HFF-Myc (cell line): Measurements from ENCODE around the gene CARD19.

Experiments
- DNase-seq: peaks from one replicate; pipeline ENCODE4 v3.0.0-alpha.2; 2011; ENCODE audit warnings: low read depth; ENCODE audit errors: extremely low read depth
- H3K4me3 ChIP-seq: replicated peaks from 2 replicates; pipeline ENCODE4 v1.5.1; 2011; ENCODE audit warnings: low read depth, mild to moderate bottlenecking, control low read depth, low read length
- CTCF ChIP-seq: IDR thresholded peaks from 2 replicates; pipeline ENCODE4 v1.5.1; 2012; ENCODE audit warnings: mild to moderate bottlenecking, low read depth, low read length, control low read depth; ENCODE audit errors: missing control alignments

CARD19 gene

GRCh38 chr9:93122721-93123221, 26.8 kb downstream of the CARD19 start:
- TF ChIP-seq CTCF = no peak
- DNase-seq = no peak
- H3K4me3 ChIP-seq = no peak overlapping the region

- no peak overlapping the region for H3K4me3 ChIP-seq
- DNase-seq = no peak
- no peak for TF ChIP-seq CTCF
These were observed 27.7 kb downstream of the CARD19 start for GRCh38 chr9:93123561-93124283.

- DNase-seq = no peak
- no peak for TF ChIP-seq CTCF
These were observed 28.8 kb downstream of the CARD19 start for GRCh38 chr9:93124793-93125192.

GRCh38 chr9:93125331-93125894, 29.4 kb downstream of the CARD19 start:
- no peak for TF ChIP-seq CTCF
- no peak for DNase-seq
- H3K4me3 ChIP-seq = no peak overlapping the region

More at GRCh38 chr9:93124793-93125192, 28.8 kb downstream of the CARD19 start:
- H3K4me3 ChIP-seq = no peak overlapping the region

GRCh38 chr9:93126151-93126781, 30.2 kb downstream of the CARD19 start:
- no peak for DNase-seq
- H3K4me3 ChIP-seq = no peak overlapping the region
- TF ChIP-seq CTCF = no peak

GRCh38 chr9:93126825-93127368, 30.9 kb downstream of the CARD19 start:
- TF ChIP-seq CTCF = no peak
- DNase-seq = no peak
- no peak overlapping the region for H3K4me3 ChIP-seq
